ENCODE data around the gene CARMIL3.

The CARMIL3 gene

GRCh38 chr14:24063263-24063836 lies 11.5 kb downstream of the CARMIL3 start:
- DNase-seq (ENCODE audit: low read depth): no peak

GRCh38 chr14:24064091-24064795 lies 12.4 kb downstream of the CARMIL3 start:
- DNase-seq (ENCODE audit: low read depth): no peak

GRCh38 chr14:24064856-24065255 lies 13.0 kb downstream of the CARMIL3 start:
- DNase-seq (ENCODE audit: low read depth): no peak

GRCh38 chr14:24065408-24065807 lies 13.6 kb downstream of the CARMIL3 start:
- DNase-seq (ENCODE audit: low read depth): no peak

GRCh38 chr14:24066496-24067132 lies 14.8 kb downstream of the CARMIL3 start:
- DNase-seq (ENCODE audit: low read depth): no peak

- DNase-seq (ENCODE audit: low read depth): no peak
These were observed 15.6 kb downstream of the CARMIL3 start for GRCh38 chr14:24067133-24068082.

GRCh38 chr14:24068711-24069410 lies 17.1 kb downstream of the CARMIL3 start:
- no peak for DNase-seq (ENCODE audit: low read depth)

- DNase-seq (ENCODE audit: low read depth): no peak
These were observed 17.6 kb downstream of the CARMIL3 start for GRCh38 chr14:24069411-24069735.

- DNase-seq (ENCODE audit: low read depth): no peak
These were observed 18.7 kb downstream of the CARMIL3 start for GRCh38 chr14:24070285-24071143.

- DNase-seq (ENCODE audit: low read depth): no peak
These were observed 19.4 kb downstream of the CARMIL3 start, which contains the start of gene CPNE6 for GRCh38 chr14:24071144-24071697. Gene CPNE6 (plus strand): TSS chr14:24071562. CDS start chr14:24072937, 1,375 bp downstream.

- DNase-seq (ENCODE audit: low read depth): no peak
These were observed 20.1 kb downstream of the CARMIL3 start for GRCh38 chr14:24071836-24072430.

GRCh38 chr14:24072436-24072835 lies 20.6 kb downstream of the CARMIL3 start:
- no peak for DNase-seq (ENCODE audit: low read depth)

GRCh38 chr14:24072881-24073877 lies 21.4 kb downstream of the CARMIL3 start:
- DNase-seq (ENCODE audit: low read depth): no peak

- no peak for DNase-seq (ENCODE audit: low read depth)
These were observed 23.0 kb downstream of the CARMIL3 start for GRCh38 chr14:24074625-24075484.

GRCh38 chr14:24075485-24076301 lies 23.9 kb downstream of the CARMIL3 start:
- no peak for DNase-seq (ENCODE audit: low read depth)

- DNase-seq (ENCODE audit: low read depth): no peak
These were observed 24.4 kb downstream of the CARMIL3 start for GRCh38 chr14:24076302-24076601.

- no peak for DNase-seq (ENCODE audit: low read depth)
These were observed 25.3 kb downstream of the CARMIL3 start for GRCh38 chr14:24077086-24077485.
